A549 (cell line): Measurements from ENCODE around the gene BCORL1. TPM values are rescaled to one million over a fixed set of nuclear protein-coding genes. Genes with fewer than 3 reads are reported as not detected.

ENCODE experiments used
- ATAC-seq, 2 experiments: fragments of 200-7000 bp in 1 of 2; fragments of >200 bp in 1 of 2; cut with Nextera tagmentation in 1 of 2; cut with Tn5 transposase in 1 of 2; 3 replicates each; pipeline versions ENCODE4 v1.8.0 to v1.9.1; 2018 to 2020; ENCODE audit warnings: mild to moderate bottlenecking in 1 of 2, moderate library complexity in 1 of 2
- CTCF ChIA-PET: fragments of 300-600 bp; sonication (Branson Sonifier 250); formaldehyde crosslinking; extraction: SDS; loops from one replicate; lab custom pipeline; 2021; ENCODE audit warnings: antibody characterized with exemption, inconsistent platforms; lab: Yijun Ruan, JAX
- POLR2A ChIA-PET: fragments of 350-600 bp; formaldehyde crosslinking; extraction: SDS; loops from one replicate; lab custom pipeline; 2021; ENCODE audit warnings: antibody characterized with exemption, inconsistent platforms; lab: Yijun Ruan, JAX
- DNase-seq, 2 experiments: peaks; one replicate each; pipeline versions ENCODE4 v3.0.0 to v3.0.0-alpha.2; 2011 to 2016; ENCODE audit warnings: low read depth in 1 of 2, low spot score in 1 of 2
- FAIRE-seq: peaks from 2 replicates; lab custom pipeline; 2011; peaks lifted over from hg19 to GRCh38; lab: Jason Lieb, UNC
- H3K27ac ChIP-seq, 2 experiments: fragments of >200 bp; sonication (Bioruptor Twin); formaldehyde crosslinking; 3 replicates each; pipeline ENCODE4 v1.5.1; 2016 to 2017
- H3K4me1 ChIP-seq: fragments of >200 bp; sonication (Bioruptor Twin); formaldehyde crosslinking; 3 replicates; pipeline ENCODE4 v1.6.1; 2016
- H3K4me2 ChIP-seq: fragments of >200 bp; sonication (Bioruptor Twin); formaldehyde crosslinking; 3 replicates; pipeline ENCODE4 v1.6.1; 2016
- H3K4me3 ChIP-seq: fragments of >200 bp; sonication (Bioruptor Twin); formaldehyde crosslinking; 3 replicates; pipeline ENCODE4 v1.5.1; 2016
- H3K9me3 ChIP-seq: fragments of >200 bp; sonication (Bioruptor Twin); formaldehyde crosslinking; 3 replicates; pipeline ENCODE4 v1.6.1; 2016
- CBX2 ChIP-seq: fragments of 200-600 bp; sonication (generic); IDR thresholded peaks from 2 replicates; pipeline ENCODE4 v1.6.1; 2016; ENCODE audit warnings: low read depth, mild to moderate bottlenecking, borderline replicate concordance
- CBX8 ChIP-seq: fragments of 200-600 bp; sonication (generic); IDR thresholded peaks from 2 replicates; pipeline ENCODE4 v1.6.1; 2016
- FOSL2 ChIP-seq, 2 experiments: fragments of 450-650 bp in 1 of 2; fragments of >200 bp in 1 of 2; sonication (Bioruptor Twin) in 1 of 2; formaldehyde crosslinking; IDR thresholded peaks; 2 replicates each; pipeline versions ENCODE4 v1.5.0 to v1.6.1; 2016 to 2020; ENCODE audit warnings: mild to moderate bottlenecking in 1 of 2, moderate library complexity in 1 of 2
- FOXS1 ChIP-seq: fragments of 250-450 bp; sonication (Bioruptor Pico); IDR thresholded peaks from 2 replicates; pipeline ENCODE4 v1.5.0; 2020; ENCODE audit warnings: mild to moderate bottlenecking, moderate library complexity
- HMGXB4 ChIP-seq: fragments of 250-450 bp; sonication (Bioruptor Pico); IDR thresholded peaks from 2 replicates; pipeline ENCODE4 v1.5.0; 2021; ENCODE audit warnings: mild to moderate bottlenecking, moderate library complexity, borderline replicate concordance
- HOXA7 ChIP-seq: fragments of 250-450 bp; sonication (Bioruptor Pico); IDR thresholded peaks from 2 replicates; pipeline ENCODE4 v1.5.0; 2020; ENCODE audit warnings: mild to moderate bottlenecking, moderate library complexity
- HOXB13 ChIP-seq: fragments of 250-450 bp; sonication (Bioruptor Pico); IDR thresholded peaks from 2 replicates; pipeline ENCODE4 v1.5.0; 2020; ENCODE audit warnings: low read depth, mild to moderate bottlenecking, moderate library complexity
- JUN ChIP-seq, 2 experiments: fragments of >200 bp; sonication (Bioruptor Twin); formaldehyde crosslinking; IDR thresholded peaks; 2 replicates in 1 of 2; 3 replicates in 1 of 2; pipeline ENCODE4 v1.6.1; 2016 to 2017
- NR3C1 ChIP-seq: fragments of >200 bp; sonication (Bioruptor Twin); formaldehyde crosslinking; IDR thresholded peaks from 3 replicates; pipeline ENCODE4 v1.6.1; 2017
- PBX3 ChIP-seq: IDR thresholded peaks from 2 replicates; pipeline ENCODE4 v1.6.1; 2012
- POLR2A ChIP-seq: IDR thresholded peaks from 2 replicates; pipeline ENCODE4 v1.6.1; 2012; ENCODE audit warnings: mild to moderate bottlenecking, low read length
- POLR2AphosphoS2 ChIP-seq: conservative IDR thresholded peaks from 2 replicates; pipeline ENCODE4 v1.6.1; 2012; ENCODE audit warnings: low read length, improper control_type of control experiment, inconsistent platforms
- RARB ChIP-seq: fragments of 250-450 bp; sonication (Bioruptor Pico); IDR thresholded peaks from 2 replicates; pipeline ENCODE4 v1.8.0; 2021; ENCODE audit warnings: mild to moderate bottlenecking, moderate library complexity
- TP53 ChIP-seq: fragments of 250-450 bp; sonication (Bioruptor Pico); IDR thresholded peaks from 2 replicates; pipeline ENCODE4 v1.5.0; 2021; ENCODE audit warnings: mild to moderate bottlenecking, moderate library complexity
- ZFP36 ChIP-seq: fragments of 450-650 bp; IDR thresholded peaks from 2 replicates; pipeline ENCODE4 v1.6.1; 2014; ENCODE audit warnings: borderline replicate concordance; ENCODE audit not compliant: partially characterized antibody
- WGBS: methylation state at CpG from one replicate; pipeline ENCODE4 v1.1.6; 2017; ENCODE audit errors: missing lambda C conversion rate; 5-methylcytosine and 5-hydroxymethylcytosine counted together
- polyA plus RNA-seq, 4 experiments: library from polyadenylated mRNA; depleted of rRNA in 3 of 4; stranded (reverse); fragments of >200 nt; fragmentation: RNase III in 1 of 4; extraction: RNeasy Plus Mini Kit Qiagen cat#74134 plus additional on column Dnase treatment in 1 of 4; gene quantifications; 2 replicates in 3 of 4; 3 replicates in 1 of 4; pipeline ENCODE4 v1.2.3, GENCODE V29; 2011 to 2017

BCORL1 gene
- polyA plus RNA-seq, 2 of the 4 experiments (the other 2 are of a cell fraction) = 1.4 to 6.1 TPM

- Histone ChIP-seq H3K4me1 (0 out of 3 replicates have a peak, but pooled peaks cover 3% of the 10 kb centered on the region), H3K4me3 (no peak overlapping the region), H3K4me2 (no peak overlapping the region), H3K27ac (no peak overlapping the region), H3K9me3 (no peaks in the 10 kb centered on the region)
- ChIA-PET CTCF (interaction anchor here (0.9 to 6.3 kb wide), 17 partner anchors 10 to 258 kb away, joined by 3 to 91 read pairs (median 4); partner anchors contain the start of gene ELF4), POLR2A (no interaction called here)
- FAIRE-seq (no peak), ATAC-seq (peak; percentile 15 to 33; a peak in 2 of 6 replicates), DNase-seq (no peak)
- TF ChIP-seq HOXA7 (CRISPR knock-in tag) (no peak), CBX8 (no peak), NR3C1 (no peak), PBX3 (no peak), TP53 (CRISPR knock-in tag) (no peak), FOSL2 (IDR thresholded peaks at IDR 0.05) (no peak), FOSL2 (CRISPR knock-in tag; IDR thresholded peaks at IDR 0.05) (no peak), POLR2AphosphoS2 (no peak)
- 79% methylated on average over 7 of the region's 7 CpGs for WGBS
These were observed 98.4 kb downstream of the BCORL1 start for GRCh38 chrX:130080791-130081367.

GRCh38 chrX:130081421-130082045, 99.1 kb downstream of the BCORL1 start:
- POLR2A ChIA-PET = no interaction called here
- H3K9me3 ChIP-seq = no peaks in the 10 kb centered on the region
- no peak for TF ChIP-seq HMGXB4 (CRISPR knock-in tag)
- no peak for TF ChIP-seq RARB (CRISPR knock-in tag)
- no peak for TF ChIP-seq FOXS1 (CRISPR knock-in tag)
- no peak for TF ChIP-seq HOXB13
- no peak for TF ChIP-seq JUN (IDR thresholded peaks at IDR 0.05)
- TF ChIP-seq ZFP36 = no peak
- TF ChIP-seq, all 56 proteins: peak for 0
- WGBS = 80% methylated on average over 11 of the region's 12 CpGs
- FAIRE-seq (no peak), DNase-seq (no peak), ATAC-seq (peak; percentile 14 to 16; a peak in 2 of 6 replicates)
- Histone ChIP-seq H3K27ac (no peak overlapping the region), H3K4me2 (no peak overlapping the region), H3K4me3 (no peak overlapping the region), H3K4me1 (0 out of 3 replicates have a peak, but pooled peaks cover 3% of the 10 kb centered on the region)
- CTCF ChIA-PET = interaction anchor here (0.9 to 6.3 kb wide), 8 partner anchors 10 to 110 kb away, joined by 3 to 91 read pairs (median 18); partner anchors contain the start of gene ELF4

- CTCF ChIA-PET = interaction anchor here (1.3 to 6.3 kb wide), 3 partner anchors 36 to 109 kb away, joined by 3 to 91 read pairs (median 58); no protein-coding TSS in a partner anchor
- TF ChIP-seq POLR2A = no peak
- TF ChIP-seq CBX2 = no peak
- Histone ChIP-seq H3K4me1 (0 out of 3 replicates have a peak, but pooled peaks cover 3% of the 10 kb centered on the region), H3K27ac (no peak overlapping the region), H3K4me3 (no peak overlapping the region), H3K4me2 (no peak overlapping the region), H3K9me3 (no peaks in the 10 kb centered on the region)
- no peak for DNase-seq
- ATAC-seq = no peak; a peak in 1 of 6 replicates
- POLR2A ChIA-PET = no interaction called here
- FAIRE-seq = no peak
- 89% methylated on average over 24 of the region's 28 CpGs for WGBS
These were observed 100.0 kb downstream of the BCORL1 start for GRCh38 chrX:130082244-130083106.
